BJ (cell line): ENCODE measurements around the gene MAMDC4. TPM values are rescaled to one million over a fixed set of nuclear protein-coding genes. Genes with fewer than 3 reads are reported as not detected.

ENCODE experiments used
- CTCF ChIA-PET: fragments of 350-600 bp; formaldehyde crosslinking; extraction: SDS; loops from one replicate; lab custom pipeline; 2021; ENCODE audit warnings: antibody characterized with exemption, inconsistent platforms; lab: Yijun Ruan, JAX
- POLR2A ChIA-PET: fragments of 300-600 bp; sonication (Branson Sonifier 250); formaldehyde crosslinking; extraction: SDS; loops from one replicate; lab custom pipeline; 2021; ENCODE audit warnings: antibody characterized with exemption; lab: Charles Lee
- DNase-seq: peaks from one replicate; pipeline ENCODE4 v3.0.0-alpha.2; 2011; ENCODE audit warnings: low read depth
- H3K27me3 ChIP-seq: 2 replicates; pipeline ENCODE4 v1.6.0; 2011; ENCODE audit warnings: low read length; ENCODE audit not compliant: control insufficient read depth, insufficient read depth
- H3K36me3 ChIP-seq: 2 replicates; pipeline ENCODE4 v1.5.1; 2011; ENCODE audit warnings: low read length; ENCODE audit not compliant: control insufficient read depth, insufficient read depth
- H3K4me3 ChIP-seq: 2 replicates; pipeline ENCODE4 v1.5.1; 2011; ENCODE audit warnings: low read depth, mild to moderate bottlenecking, control low read depth, low read length
- polyA plus RNA-seq: library from polyadenylated mRNA; depleted of rRNA; stranded (reverse); fragments of >200 nt; gene quantifications from 2 replicates; pipeline ENCODE4 v1.2.3, GENCODE V29; 2011
- TF ChIP-seq, protein P1 (sequence below): IDR thresholded peaks from 2 replicates; pipeline ENCODE4 v1.5.1; 2011; ENCODE audit warnings: low read depth, mild to moderate bottlenecking, control low read depth, inconsistent platforms, low read length, moderate library complexity; ENCODE audit not compliant: insufficient read depth

The MAMDC4 gene
- polyA plus RNA-seq, 1 experiment, result 1.6 TPM

DNA sequence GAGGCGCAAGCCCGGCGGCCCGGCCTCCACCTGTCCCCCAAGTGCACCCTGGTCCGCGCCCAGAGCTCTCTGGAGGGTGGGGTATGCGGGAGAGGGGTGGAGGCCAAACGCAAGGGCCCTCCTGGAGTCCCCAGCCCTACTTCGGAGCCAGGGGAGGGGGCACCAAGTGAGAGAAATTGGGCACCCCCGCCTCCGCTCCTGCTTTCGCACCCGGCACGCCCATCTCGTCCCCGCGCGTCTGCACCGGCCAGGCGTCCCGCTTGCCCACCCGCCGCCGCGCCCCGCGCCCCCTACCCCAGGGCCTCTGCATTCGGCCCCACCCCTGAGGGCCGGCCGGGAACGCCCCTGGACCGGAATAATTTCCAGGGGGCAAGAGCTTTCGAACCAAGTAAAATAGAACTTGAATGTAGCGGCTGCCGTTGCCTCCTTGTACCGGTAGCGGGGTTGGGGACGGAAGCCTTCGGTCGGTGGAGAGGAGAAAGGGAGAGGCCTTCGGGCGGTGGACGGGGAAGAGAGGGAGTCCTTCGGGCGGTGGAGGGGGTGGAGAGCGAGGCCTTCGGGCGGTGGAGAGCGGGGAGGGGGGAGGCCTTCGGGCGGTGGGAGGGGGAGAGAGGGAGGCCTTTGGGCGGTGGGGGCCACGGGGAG lies 3.6 kb upstream of the MAMDC4 start:
- DNase-seq, result no peak
- Histone ChIP-seq H3K36me3 (peaks cover 10% of the 10 kb centered on the region), H3K4me3 (peak overlapping the region; percentile 84), H3K27me3 (peaks cover 7% of the 10 kb centered on the region; the same call in 1 of the 2 replicates)
- TF ChIP-seq, protein P1, sequence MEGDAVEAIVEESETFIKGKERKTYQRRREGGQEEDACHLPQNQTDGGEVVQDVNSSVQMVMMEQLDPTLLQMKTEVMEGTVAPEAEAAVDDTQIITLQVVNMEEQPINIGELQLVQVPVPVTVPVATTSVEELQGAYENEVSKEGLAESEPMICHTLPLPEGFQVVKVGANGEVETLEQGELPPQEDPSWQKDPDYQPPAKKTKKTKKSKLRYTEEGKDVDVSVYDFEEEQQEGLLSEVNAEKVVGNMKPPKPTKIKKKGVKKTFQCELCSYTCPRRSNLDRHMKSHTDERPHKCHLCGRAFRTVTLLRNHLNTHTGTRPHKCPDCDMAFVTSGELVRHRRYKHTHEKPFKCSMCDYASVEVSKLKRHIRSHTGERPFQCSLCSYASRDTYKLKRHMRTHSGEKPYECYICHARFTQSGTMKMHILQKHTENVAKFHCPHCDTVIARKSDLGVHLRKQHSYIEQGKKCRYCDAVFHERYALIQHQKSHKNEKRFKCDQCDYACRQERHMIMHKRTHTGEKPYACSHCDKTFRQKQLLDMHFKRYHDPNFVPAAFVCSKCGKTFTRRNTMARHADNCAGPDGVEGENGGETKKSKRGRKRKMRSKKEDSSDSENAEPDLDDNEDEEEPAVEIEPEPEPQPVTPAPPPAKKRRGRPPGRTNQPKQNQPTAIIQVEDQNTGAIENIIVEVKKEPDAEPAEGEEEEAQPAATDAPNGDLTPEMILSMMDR, result no peak
- POLR2A ChIA-PET, result interaction anchor here (0.6 kb wide), 1 partner anchor 118 kb away, joined by 4 read pairs; no protein-coding TSS in a partner anchor
- CTCF ChIA-PET, result interaction anchor here (0.8 to 1.7 kb wide), 2 partner anchors 181 to 187 kb away, joined by 4 to 6 read pairs; no protein-coding TSS in a partner anchor

DNA sequence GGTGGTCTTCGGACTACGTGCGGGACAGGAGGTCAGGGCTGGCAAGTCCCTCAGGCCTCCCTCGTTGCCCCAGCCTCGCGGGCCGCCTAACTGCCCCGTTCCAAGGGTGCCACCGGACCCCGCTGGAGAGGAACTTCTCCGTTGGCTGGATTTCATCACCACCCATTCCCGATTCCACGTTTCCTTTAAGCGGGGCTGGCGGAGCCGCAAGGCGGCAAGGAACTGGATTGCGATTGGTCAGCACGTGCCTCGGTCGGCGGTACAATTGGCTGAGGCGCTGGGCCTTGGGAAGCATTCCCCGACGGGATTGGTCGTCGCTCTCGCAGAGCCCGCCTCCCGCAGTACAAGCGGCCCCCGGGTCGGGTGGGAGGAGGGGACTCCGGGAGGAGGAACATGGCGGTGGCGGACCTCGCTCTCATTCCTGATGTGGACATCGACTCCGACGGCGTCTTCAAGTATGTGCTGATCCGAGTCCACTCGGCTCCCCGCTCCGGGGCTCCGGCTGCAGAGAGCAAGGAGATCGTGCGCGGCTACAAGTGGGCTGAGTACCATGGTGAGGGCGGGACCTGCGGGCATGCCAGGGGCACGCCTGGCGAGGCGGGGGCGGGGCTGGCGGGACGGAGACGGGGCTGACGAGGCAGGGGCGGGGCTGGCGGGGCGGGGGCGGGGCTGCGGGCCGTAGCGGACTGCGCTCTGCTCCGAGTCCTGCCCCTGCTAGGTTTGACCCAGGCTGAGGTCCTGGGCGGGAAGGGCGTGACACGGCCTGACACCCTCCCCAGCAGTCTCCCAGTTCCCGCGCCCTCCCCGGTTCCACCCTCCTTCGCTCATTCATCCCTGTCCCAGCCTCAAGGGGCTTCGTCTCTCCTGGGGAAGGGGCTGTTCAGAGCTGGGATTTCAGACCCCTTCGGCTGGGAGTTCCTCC lies 2.8 kb upstream of the MAMDC4 start, which contains the start of gene PHPT1:
TSS of gene PHPT1 (plus strand) at position 372 of the 922 bp plus-strand sequence. CDS start at position 394, 22 bp downstream.
- POLR2A ChIA-PET, result no interaction called here

GRCh38 chr9:136849960-136850865 lies 1.9 kb upstream of the MAMDC4 start:
- Histone ChIP-seq H3K4me3 (peak overlapping the region; percentile 84), H3K36me3 (peaks cover 10% of the 10 kb centered on the region), H3K27me3 (0 out of 2 replicates have a peak, but pooled peaks cover 6% of the 10 kb centered on the region)
- DNase-seq, result no peak
- ChIA-PET CTCF (interaction anchor here (0.7 to 2.0 kb wide), 4 partner anchors 10 to 185 kb away, joined by 3 to 8 read pairs (median 3); partner anchors contain the start of gene EDF1), POLR2A (no interaction called here)
- TF ChIP-seq, protein P1, result no peak

More for the DNA sequence above, 2.8 kb upstream of the MAMDC4 start, which contains the start of gene PHPT1:
- H3K36me3 ChIP-seq, result peaks cover 10% of the 10 kb centered on the region
- 0 out of 2 replicates have a peak, but pooled peaks cover 6% of the 10 kb centered on the region for H3K27me3 ChIP-seq
- peak; percentile 94 for DNase-seq
- peak within 1 kb of the TSS; percentile 84 for H3K4me3 ChIP-seq
- TF ChIP-seq, protein P1, result no peak
- CTCF ChIA-PET, result interaction anchor here (2.0 kb wide), 1 partner anchor 186 kb away, joined by 8 read pairs; no protein-coding TSS in a partner anchor

- ChIA-PET POLR2A (no interaction called here), CTCF (interaction anchor here (1.0 to 2.0 kb wide), 2 partner anchors 9 to 184 kb away, joined by 3 to 8 read pairs; no protein-coding TSS in a partner anchor)
- H3K27me3 ChIP-seq, result 0 out of 2 replicates have a peak, but pooled peaks cover 2% of the 10 kb centered on the region
- DNase-seq, result no peak
- no peak overlapping the region for H3K4me3 ChIP-seq
- H3K36me3 ChIP-seq, result peaks cover 10% of the 10 kb centered on the region
- TF ChIP-seq, protein P1, result no peak
Observed at GRCh38 chr9:136850866-136851775, 1.0 kb upstream of the MAMDC4 start.
